HepG2 (cell line): Measurements from ENCODE around the gene NFASC. TPM values are rescaled to one million over a fixed set of nuclear protein-coding genes. Genes with fewer than 3 reads are reported as not detected.

Source experiments
- ATAC-seq: fragments of 200-7000 bp; cut with Tn5 transposase; 3 replicates; pipeline ENCODE4 v1.9.1; 2020; ENCODE audit warnings: mild to moderate bottlenecking, moderate library complexity
- BruUV-seq: library from RNA; stranded (reverse); fragments of 400-500 nt; replicated peaks from 2 replicates; lab custom pipeline; 2021; lab: Mats Ljungman, UMichigan
- CTCF ChIA-PET: fragments of 300-600 bp; formaldehyde crosslinking; extraction: SDS; loops from one replicate; lab custom pipeline; 2021; ENCODE audit warnings: low total read pairs, inconsistent platforms, low intra/inter-chr PET ratio; lab: Yijun Ruan, JAX
- POLR2A ChIA-PET: fragments of 350-600 bp; sonication (Branson Sonifier 250); formaldehyde crosslinking; loops from one replicate; lab custom pipeline; 2020; ENCODE audit warnings: antibody characterized with exemption, inconsistent platforms; lab: Yijun Ruan, JAX
- DNase-seq: peaks from one replicate; pipeline ENCODE4 v3.0.0-alpha.2; 2015; ENCODE audit warnings: low spot score
- FAIRE-seq: peaks from 3 replicates; lab custom pipeline; 2011; peaks lifted over from hg19 to GRCh38; lab: Jason Lieb, UNC
- H2AFZ ChIP-seq: one replicate; pipeline ENCODE4 v1.6.1; 2011; ENCODE audit warnings: low read length, inconsistent platforms
- H3K27ac ChIP-seq: fragments of 300-600 bp; 3 replicates; pipeline ENCODE4 v1.8.0; 2011; ENCODE audit warnings: mixed run types, mild to moderate bottlenecking, mixed read lengths, low read length, inconsistent platforms; ENCODE audit not compliant: insufficient read depth; ENCODE audit errors: extremely low read length
- H3K27me3 ChIP-seq, 2 experiments: fragments of 200-600 bp in 1 of 2; 2 replicates in 1 of 2; 3 replicates in 1 of 2; pipeline versions ENCODE4 v1.6.0 to v1.8.0; 2011; ENCODE audit warnings: low read length in 2 of 2, mild to moderate bottlenecking in 2 of 2, moderate library complexity in 2 of 2, inconsistent platforms in 1 of 2; ENCODE audit not compliant: insufficient read depth in 2 of 2, control insufficient read depth in 1 of 2
- H3K36me3 ChIP-seq, 2 experiments: fragments of 200-600 bp in 1 of 2; replicated peaks in 1 of 2; 2 replicates in 1 of 2; 3 replicates in 1 of 2; pipeline versions ENCODE4 v1.5.1 to v1.8.0; 2011; ENCODE audit warnings: low read length in 2 of 2, inconsistent platforms in 1 of 2; ENCODE audit not compliant: insufficient read depth in 2 of 2, control insufficient read depth in 1 of 2
- H3K4me1 ChIP-seq: 2 replicates; pipeline ENCODE4 v1.5.1; 2012; ENCODE audit warnings: low read length, inconsistent platforms; ENCODE audit not compliant: insufficient read depth
- H3K4me2 ChIP-seq: 2 replicates; pipeline ENCODE4 v1.6.0; 2011; ENCODE audit warnings: low read depth, low read length, inconsistent platforms
- H3K4me3 ChIP-seq, 3 experiments: fragments of 200-600 bp in 1 of 3; sonication (generic), shearing (Covaris generic) in 1 of 3; replicated peaks in 1 of 3; 2 replicates each; pipeline ENCODE4 v1.5.1; 2011 to 2016; ENCODE audit warnings: low read length in 3 of 3, inconsistent platforms in 2 of 3, low read depth in 2 of 3, mild to moderate bottlenecking in 2 of 3, control low read depth in 1 of 3, mixed read lengths in 1 of 3; ENCODE audit not compliant: insufficient read depth in 1 of 3
- H3K79me2 ChIP-seq: one replicate; pipeline ENCODE4 v1.6.1; 2011; ENCODE audit warnings: low read length, inconsistent platforms; ENCODE audit not compliant: insufficient read depth
- H3K9ac ChIP-seq: 2 replicates; pipeline ENCODE4 v1.6.0; 2011; ENCODE audit warnings: mild to moderate bottlenecking, low read depth, low read length, inconsistent platforms; ENCODE audit not compliant: insufficient read depth
- H3K9me3 ChIP-seq: 2 replicates; pipeline ENCODE4 v1.5.1; 2012; ENCODE audit warnings: mild to moderate bottlenecking, low read length
- H4K20me1 ChIP-seq: 2 replicates; pipeline ENCODE4 v1.6.0; 2011; ENCODE audit warnings: inconsistent platforms, mild to moderate bottlenecking, low read length, moderate library complexity; ENCODE audit not compliant: insufficient read depth
- FOSL1 ChIP-seq: sonication (generic); formaldehyde crosslinking; IDR thresholded peaks from 2 replicates; pipeline ENCODE4 v1.9.0; 2021; ENCODE audit warnings: missing genetic modification reagents, borderline replicate concordance
- HNRNPUL1 ChIP-seq: fragments of 200-400 bp; formaldehyde crosslinking; IDR thresholded peaks from 2 replicates; pipeline ENCODE4 v1.6.1; 2017; ENCODE audit warnings: low read depth, mild to moderate bottlenecking, low read length, moderate library complexity
- HOXA7 ChIP-seq: sonication (generic); formaldehyde crosslinking; IDR thresholded peaks from 2 replicates; pipeline ENCODE4 v1.8.1; 2022; ENCODE audit warnings: mild to moderate bottlenecking, missing genetic modification reagents, moderate library complexity
- MEIS2 ChIP-seq: sonication (generic); formaldehyde crosslinking; IDR thresholded peaks from 2 replicates; pipeline ENCODE4 v1.9.0; 2021; ENCODE audit warnings: mild to moderate bottlenecking, missing genetic modification reagents
- REL ChIP-seq: sonication (generic); formaldehyde crosslinking; conservative IDR thresholded peaks from 2 replicates; pipeline ENCODE4 v1.8.0; 2022; ENCODE audit warnings: mild to moderate bottlenecking, missing genetic modification reagents, moderate library complexity
- TBP ChIP-seq: sonication (generic); formaldehyde crosslinking; IDR thresholded peaks from 2 replicates; pipeline ENCODE4 v1.5.0; 2020; ENCODE audit warnings: missing genetic modification reagents
- ZNF430 ChIP-seq: sonication (generic); formaldehyde crosslinking; IDR thresholded peaks from 2 replicates; pipeline ENCODE4 v1.9.0; 2021; ENCODE audit warnings: mild to moderate bottlenecking, missing genetic modification reagents
- whole genome bisulfite sequencing: methylation state at CpG from one replicate; pipeline ENCODE4 v1.1.6; 2017; ENCODE audit warnings: low lambda C conversion rate; 5-methylcytosine and 5-hydroxymethylcytosine counted together
- in situ Hi-C: cut with HindIII; loops from 2 replicates; pipeline ENCODE4 v1.10.0; 2017; ENCODE audit warnings: low pct_unique_long_range_greater_than_20kb; ENCODE audit not compliant: extremely low pct_ligation_motif_present
- intact Hi-C: fragments of 100-400 bp; cut with micrococcal nuclease; formaldehyde crosslinking; loops from one replicate; pipeline ENCODE4 v1.10.0; 2022; ENCODE audit not compliant: unreplicated experiment
- polyA plus RNA-seq, 8 experiments: library from polyadenylated mRNA; depleted of rRNA in 3 of 8; stranded (reverse) in 7 of 8; unstranded in 1 of 8; fragments of >200 nt; fragmentation: Illumina TruSeq in 4 of 8; extraction: Trizol in 4 of 8; gene quantifications; 2 replicates each; pipeline versions ENCODE4 v1.2.1 to v1.2.3, GENCODE V29; 2011 to 2016; ENCODE audit warnings: low read depth in 4 of 8, missing spikeins in 1 of 8, mixed read lengths in 1 of 8; ENCODE audit not compliant: insufficient read depth in 1 of 8
- total RNA-seq, 5 experiments: library from RNA; depleted of rRNA; stranded (reverse); fragments of >200 nt; fragmentation: Illumina TruSeq; extraction: Trizol; gene quantifications; 2 replicates each; pipeline ENCODE4 v1.2.3, GENCODE V29; 2016; ENCODE audit warnings: low read depth in 1 of 5
- TF ChIP-seq, protein P1 (sequence below): sonication (generic); formaldehyde crosslinking; IDR thresholded peaks from 2 replicates; pipeline ENCODE4 v1.8.0; 2022; ENCODE audit warnings: missing genetic modification reagents, mild to moderate bottlenecking, inconsistent platforms, borderline replicate concordance

Gene NFASC
- total and polyA plus RNA-seq, 2 of the 13 experiments (the other 11 are each of a cell fraction or from before 2014, with no cell fraction given) = not detected

DNA sequence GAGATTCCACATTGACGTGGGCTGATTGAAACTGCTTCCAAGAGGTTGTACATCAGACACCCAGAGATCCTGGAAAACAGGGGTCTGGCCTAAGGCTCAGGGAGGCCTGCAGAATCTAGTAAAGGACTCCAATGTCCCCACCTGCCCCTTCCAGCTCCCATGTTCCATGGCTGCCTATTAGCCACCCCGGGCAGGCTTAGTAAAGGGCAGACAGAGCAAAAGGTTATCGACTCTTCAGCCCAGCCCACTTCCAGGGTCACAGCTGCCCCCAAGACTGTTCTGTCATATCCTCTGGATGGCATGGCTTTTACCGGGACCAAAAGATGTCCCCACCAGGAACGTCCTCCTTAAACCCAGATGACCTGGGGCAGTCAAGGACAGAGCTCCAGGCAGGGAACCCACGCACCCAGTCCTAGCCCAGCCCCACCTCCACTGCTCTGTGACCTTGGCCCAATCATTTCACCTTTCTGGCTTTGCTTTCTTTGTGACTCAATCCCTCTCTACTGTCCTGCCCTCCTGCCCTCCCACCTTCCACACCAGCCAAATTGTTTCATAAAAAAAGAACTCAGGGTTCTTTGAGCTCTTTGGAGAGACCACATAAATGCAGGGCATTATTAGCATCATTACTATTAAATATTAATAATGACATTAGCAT lies 167.6 kb downstream of the NFASC start:
- DNase-seq = no peak
- FAIRE-seq = no peak
- intact Hi-C loops (no loop called here), in situ Hi-C loops (no loop called here)
- no peak overlapping the region for H3K4me2 ChIP-seq
- peaks cover 1 to 15% of the 10 kb centered on the region in 2 experiments; a peak in 4 of 5 replicates for H3K27me3 ChIP-seq
- no peaks in the 10 kb centered on the region for H3K9me3 ChIP-seq
- no peak overlapping the region for H3K9ac ChIP-seq
- no peaks in the 10 kb centered on the region for H3K79me2 ChIP-seq
- no peak overlapping the region for H3K4me3 ChIP-seq
- H2AFZ ChIP-seq = no peak overlapping the region
- no peak overlapping the region for H3K27ac ChIP-seq
- ATAC-seq = peak; percentile 41; the same call in 2 of the 3 replicates
- ChIA-PET CTCF (no interaction called here), POLR2A (no interaction called here)
- H3K4me1 ChIP-seq = 0 out of 2 replicates have a peak, but pooled peaks cover 11% of the 10 kb centered on the region
- TF ChIP-seq ZNF430 = no peak
- TF ChIP-seq REL (CRISPR knock-in tag) = no peak
- TF ChIP-seq HNRNPUL1 = no peak
- TF ChIP-seq, protein P1, sequence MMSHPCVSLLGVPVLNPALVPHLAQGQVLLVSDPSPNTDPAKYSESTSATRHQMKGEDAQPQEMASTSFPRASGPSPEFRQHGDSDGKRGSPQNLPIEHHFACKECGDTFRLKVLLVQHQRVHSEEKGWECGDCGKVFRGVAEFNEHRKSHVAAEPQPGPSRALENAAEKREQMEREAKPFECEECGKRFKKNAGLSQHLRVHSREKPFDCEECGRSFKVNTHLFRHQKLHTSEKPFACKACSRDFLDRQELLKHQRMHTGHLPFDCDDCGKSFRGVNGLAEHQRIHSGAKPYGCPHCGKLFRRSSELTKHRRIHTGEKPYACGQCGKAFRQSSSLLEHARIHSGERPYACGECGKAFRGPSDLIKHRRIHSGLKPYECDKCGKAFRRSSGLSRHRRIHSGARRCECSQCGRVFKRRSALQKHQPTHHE = no peak
- TF ChIP-seq HOXA7 (CRISPR knock-in tag) = no peak
- H3K36me3 ChIP-seq = no peaks in the 10 kb centered on the region
- WGBS = 7% methylated on average over 3 of the region's 6 CpGs
- no TSS peak for BruUV-seq
- no peaks in the 10 kb centered on the region for H4K20me1 ChIP-seq

DNA sequence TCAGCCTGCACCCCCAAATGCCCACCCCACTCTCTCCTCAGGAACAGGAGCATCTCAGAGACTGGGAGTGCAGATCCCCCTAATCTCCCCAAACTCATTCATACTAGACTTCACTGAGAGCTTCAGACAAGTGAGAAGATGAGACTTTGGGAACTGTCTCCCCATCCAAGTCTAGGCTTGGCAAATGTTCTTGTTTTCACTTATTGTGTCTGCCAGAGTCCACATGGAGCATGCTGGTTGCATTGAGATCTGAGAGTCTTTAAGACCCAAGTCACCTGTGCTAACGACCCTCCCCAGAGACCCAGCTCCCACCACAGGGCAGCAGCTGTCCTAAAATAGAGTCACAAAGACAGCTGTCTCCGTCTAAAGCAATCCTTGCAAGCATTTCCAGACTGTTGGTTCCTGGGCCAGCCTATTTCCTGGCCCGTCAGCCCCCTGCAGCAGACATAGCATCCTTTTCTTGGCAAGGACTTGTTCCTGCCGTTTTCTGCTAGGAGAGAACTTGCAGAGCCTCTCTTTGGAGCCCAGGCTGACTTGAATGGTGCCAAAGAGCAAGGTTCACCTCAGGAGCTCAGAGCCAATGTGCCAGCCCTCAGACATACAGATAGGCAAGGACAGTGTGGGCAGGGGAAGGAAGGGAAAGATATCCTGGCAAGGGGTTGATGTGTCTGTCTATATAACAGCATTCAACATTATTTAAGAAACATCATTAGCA lies 170.5 kb downstream of the NFASC start:
- H2AFZ ChIP-seq = no peak overlapping the region
- 3% methylated on average over 3 of the region's 4 CpGs for WGBS
- in situ Hi-C loops (no loop called here), intact Hi-C loops (no loop called here)
- H3K4me3 ChIP-seq = no peak overlapping the region
- no peak overlapping the region for H3K4me2 ChIP-seq
- ChIA-PET CTCF (no interaction called here), POLR2A (no interaction called here)
- no peaks in the 10 kb centered on the region for H4K20me1 ChIP-seq
- no peak for TF ChIP-seq FOSL1 (CRISPR knock-in tag)
- TF ChIP-seq TBP (CRISPR knock-in tag) = no peak
- no peak for TF ChIP-seq MEIS2 (CRISPR knock-in tag)
- no peaks in the 10 kb centered on the region for H3K79me2 ChIP-seq
- DNase-seq (no peak), FAIRE-seq (no peak), ATAC-seq (no peak)
- H3K9ac ChIP-seq = no peak overlapping the region
- BruUV-seq = no TSS peak
- H3K27ac ChIP-seq = no peak overlapping the region
- 0 out of 2 replicates have a peak, but pooled peaks cover 11% of the 10 kb centered on the region for H3K4me1 ChIP-seq
- peaks cover 1 to 29% of the 10 kb centered on the region in 2 experiments; a peak in 3 of 5 replicates for H3K27me3 ChIP-seq
- no peaks in the 10 kb centered on the region for H3K36me3 ChIP-seq
- H3K9me3 ChIP-seq = no peaks in the 10 kb centered on the region
